ENCODE results near the gene ETNK2.

ETNK2 gene

DNA sequence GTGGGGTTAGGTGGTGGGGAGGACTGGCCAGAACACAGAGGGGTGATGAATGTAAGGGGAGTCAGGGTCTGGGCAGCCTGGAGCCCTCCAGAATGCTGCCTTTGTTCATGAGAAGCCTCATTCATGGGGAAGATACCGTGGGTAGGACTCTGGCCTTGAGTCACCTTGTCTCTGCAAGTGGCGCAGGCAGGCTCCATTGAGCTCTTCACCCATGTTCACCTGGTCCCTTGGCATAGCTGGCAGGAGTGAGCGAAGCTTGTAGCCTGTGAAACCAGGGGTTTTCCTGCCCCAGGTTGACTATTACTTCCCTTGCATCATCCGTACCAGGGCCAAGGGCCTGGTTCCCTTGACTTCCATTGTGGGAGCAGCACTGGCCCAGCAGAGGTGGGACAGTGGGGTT is 53.2 kb downstream of the ETNK2 start:
- no peak overlapping the region for H3K27ac ChIP-seq
- TF ChIP-seq, protein P1, sequence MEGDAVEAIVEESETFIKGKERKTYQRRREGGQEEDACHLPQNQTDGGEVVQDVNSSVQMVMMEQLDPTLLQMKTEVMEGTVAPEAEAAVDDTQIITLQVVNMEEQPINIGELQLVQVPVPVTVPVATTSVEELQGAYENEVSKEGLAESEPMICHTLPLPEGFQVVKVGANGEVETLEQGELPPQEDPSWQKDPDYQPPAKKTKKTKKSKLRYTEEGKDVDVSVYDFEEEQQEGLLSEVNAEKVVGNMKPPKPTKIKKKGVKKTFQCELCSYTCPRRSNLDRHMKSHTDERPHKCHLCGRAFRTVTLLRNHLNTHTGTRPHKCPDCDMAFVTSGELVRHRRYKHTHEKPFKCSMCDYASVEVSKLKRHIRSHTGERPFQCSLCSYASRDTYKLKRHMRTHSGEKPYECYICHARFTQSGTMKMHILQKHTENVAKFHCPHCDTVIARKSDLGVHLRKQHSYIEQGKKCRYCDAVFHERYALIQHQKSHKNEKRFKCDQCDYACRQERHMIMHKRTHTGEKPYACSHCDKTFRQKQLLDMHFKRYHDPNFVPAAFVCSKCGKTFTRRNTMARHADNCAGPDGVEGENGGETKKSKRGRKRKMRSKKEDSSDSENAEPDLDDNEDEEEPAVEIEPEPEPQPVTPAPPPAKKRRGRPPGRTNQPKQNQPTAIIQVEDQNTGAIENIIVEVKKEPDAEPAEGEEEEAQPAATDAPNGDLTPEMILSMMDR (conservative IDR thresholded peaks at IDR 0.05), result no peak

DNA sequence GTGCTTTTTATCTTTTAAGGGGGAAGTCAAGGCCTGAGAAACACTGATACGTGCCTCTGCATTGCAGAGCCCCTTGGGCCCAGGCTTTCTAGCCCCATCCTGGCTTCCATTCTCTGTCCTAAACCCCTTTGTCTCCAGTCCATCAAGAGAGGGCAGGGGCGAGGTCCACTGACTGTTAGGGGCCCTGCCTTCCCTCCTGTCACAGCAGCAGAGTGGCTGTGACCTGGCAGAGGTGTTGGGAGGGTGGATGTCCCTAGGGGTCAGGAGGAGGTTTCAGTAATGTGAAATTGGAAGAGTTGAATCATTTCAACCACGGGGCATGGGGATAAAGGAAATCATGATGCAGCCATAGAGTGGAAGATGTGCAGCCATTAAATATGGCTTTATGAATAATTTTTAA is 54.9 kb downstream of the ETNK2 start:
- TF ChIP-seq, protein P1 (conservative IDR thresholded peaks at IDR 0.05), result no peak

DNA sequence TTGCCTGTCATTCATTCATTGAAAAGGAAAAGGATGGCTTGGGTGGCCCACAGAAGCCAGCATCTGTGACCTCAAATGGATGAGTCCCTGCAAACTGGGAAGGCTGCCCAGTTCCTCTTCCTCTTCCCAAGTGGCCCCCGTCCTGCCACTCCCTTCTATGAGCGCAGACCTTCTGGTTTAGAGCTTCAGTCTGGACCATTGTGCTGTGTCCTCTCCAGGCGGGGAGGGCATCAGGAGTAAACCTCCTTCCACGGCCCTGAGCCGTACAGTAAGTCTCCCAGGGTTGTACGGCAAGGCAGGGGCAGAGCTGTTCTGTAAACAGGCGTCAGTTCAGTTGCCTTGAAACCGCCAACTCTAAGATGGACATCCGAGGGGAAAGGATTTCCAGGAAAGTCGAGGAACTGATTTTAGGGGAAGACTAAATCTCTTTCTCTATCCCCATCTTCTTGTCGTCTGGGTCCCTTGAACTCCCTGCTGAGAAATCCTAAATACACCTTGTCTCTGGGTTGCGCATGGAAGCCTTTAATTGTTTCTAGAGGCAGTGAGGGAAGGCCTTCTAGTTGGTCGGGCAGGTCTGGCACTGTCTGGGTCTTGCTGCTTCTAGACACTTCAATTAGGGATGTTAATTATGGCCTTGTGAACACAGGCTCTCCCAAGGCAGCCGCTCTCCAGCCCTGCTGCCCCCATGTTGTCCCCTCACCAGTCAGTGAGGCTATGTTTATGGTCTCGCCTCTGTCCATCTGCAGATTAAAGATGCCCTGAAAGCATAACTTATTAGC is 56.8 kb downstream of the ETNK2 start:
- TF ChIP-seq, protein P1 (conservative IDR thresholded peaks at IDR 0.05), result no peak
- no peak overlapping the region for H3K27ac ChIP-seq

More for the DNA sequence above, 54.9 kb downstream of the ETNK2 start:
- no peak overlapping the region for H3K27ac ChIP-seq

DNA sequence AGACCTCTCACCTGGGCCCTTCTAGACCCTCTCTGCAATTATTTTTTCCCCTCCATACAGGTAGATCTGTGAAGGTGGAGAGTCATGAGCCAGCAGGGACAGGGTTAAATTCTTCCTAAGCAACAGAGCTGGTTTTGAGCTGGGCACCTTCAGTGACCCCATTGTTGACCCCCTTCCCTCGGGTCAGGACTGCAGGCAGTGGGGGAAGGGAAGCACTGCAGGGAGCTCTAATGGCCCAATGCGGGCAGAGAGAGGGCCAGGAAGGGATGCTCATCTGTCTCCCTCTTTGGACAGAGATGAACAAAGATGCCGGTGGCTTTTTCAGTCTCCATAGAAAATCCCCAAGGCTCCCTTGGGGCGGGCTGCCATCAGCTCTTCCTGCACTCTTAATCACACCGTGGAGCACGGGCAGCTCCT is 57.5 kb downstream of the ETNK2 start:
- TF ChIP-seq, protein P1 (conservative IDR thresholded peaks at IDR 0.05), result no peak
- H3K27ac ChIP-seq, result 0 out of 2 replicates have a peak overlapping the region, but pooled peaks have one; percentile 52

DNA sequence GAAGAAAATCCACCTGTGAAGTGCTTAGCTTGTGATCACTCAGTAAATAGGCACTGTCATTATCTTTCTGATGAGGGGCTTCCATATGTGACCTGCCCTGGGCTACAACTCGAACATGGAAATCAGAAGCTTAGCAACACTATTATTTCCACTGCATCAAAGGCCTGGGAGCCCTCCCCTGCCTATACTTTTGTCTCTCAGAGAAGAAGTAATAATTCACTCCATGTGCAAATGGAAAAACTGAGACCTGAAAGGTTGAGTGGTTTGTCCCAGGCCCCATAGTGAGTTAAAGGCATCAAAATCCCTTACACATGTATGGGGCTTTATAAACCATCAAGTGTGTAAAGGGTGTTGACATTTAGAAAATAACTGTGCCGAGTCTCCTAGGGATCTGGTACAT is 58.1 kb downstream of the ETNK2 start:
- TF ChIP-seq, protein P1 (conservative IDR thresholded peaks at IDR 0.05), result no peak
- H3K27ac ChIP-seq, result peak overlapping the region; percentile 52

DNA sequence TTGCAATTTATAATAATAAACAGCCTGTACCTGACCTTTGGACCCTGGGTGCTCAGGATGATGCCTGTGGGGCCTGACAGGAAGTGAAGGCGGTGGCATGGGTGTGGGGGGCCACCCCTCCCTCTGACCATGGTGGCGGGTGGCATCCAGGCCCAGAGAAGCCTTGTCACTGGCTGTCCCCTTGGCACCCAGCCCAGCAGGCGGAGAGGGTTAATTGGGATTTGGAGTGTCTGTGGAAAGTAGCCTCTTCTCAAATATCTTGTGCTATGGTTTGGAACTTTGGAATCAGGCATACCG is 58.5 kb downstream of the ETNK2 start:
- TF ChIP-seq, protein P1 (conservative IDR thresholded peaks at IDR 0.05), result no peak
- peak overlapping the region; percentile 52 for H3K27ac ChIP-seq

DNA sequence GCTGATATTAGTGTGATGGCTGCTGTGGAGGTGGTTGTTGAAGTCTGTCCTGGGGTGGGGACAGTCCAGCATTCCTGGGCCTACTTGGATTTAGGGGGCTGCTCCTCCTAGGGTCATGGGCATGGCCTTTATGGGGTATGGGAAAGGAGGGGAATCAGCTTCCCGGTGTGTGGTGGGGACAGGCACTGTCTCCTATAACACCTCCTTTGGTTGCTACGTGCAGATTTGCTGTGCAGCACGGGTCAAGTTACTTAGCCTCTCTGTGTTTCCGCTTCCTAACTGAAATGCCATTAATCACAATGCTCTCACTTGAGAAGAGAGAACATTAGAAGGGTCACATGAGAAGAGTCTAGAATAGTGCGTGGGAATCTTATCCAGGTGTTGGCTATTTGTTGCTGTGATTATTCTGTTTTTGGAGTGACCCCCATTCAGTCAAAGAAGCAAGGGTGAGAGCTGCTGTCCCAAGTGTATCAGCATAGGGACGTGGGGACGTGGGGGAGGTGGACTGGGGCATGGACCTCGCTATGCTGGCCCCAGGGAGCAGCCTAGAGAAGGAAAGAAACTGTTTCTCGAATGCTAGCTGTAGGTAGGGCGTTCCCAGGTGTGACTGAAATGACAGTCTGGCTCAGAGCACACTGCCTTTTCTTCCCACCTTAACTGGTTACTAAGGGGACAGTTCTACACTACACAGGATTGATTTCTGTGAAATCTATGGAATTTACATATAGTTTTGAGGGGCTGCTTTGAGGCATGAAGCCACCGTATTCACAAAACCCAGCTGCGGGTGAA is 59.0 kb downstream of the ETNK2 start:
- TF ChIP-seq, protein P1 (conservative IDR thresholded peaks at IDR 0.05), result no peak
- peak overlapping the region; percentile 52 for H3K27ac ChIP-seq
